Astrocyte of the cerebellum (primary cell): ENCODE results near the gene EBI3.
"Not testable (repeated sequence)": the region's sequence is repeated elsewhere in the genome, so short reads cannot be mapped to it uniquely, and the experiment has no call there.

Experiments used
- DNase-seq: peaks from one replicate; pipeline ENCODE4 v3.0.0-alpha.2; 2011; ENCODE audit warnings: low read depth
- H3K4me3 ChIP-seq: 2 replicates; pipeline ENCODE4 v1.5.1; 2011; ENCODE audit warnings: mild to moderate bottlenecking, low read depth, low read length, moderate library complexity
- in situ Hi-C: cut with HindIII; loops from 2 replicates; pipeline ENCODE4 v1.10.0; 2017; ENCODE audit warnings: low sequenced_read_pairs
- TF ChIP-seq, protein P1 (sequence below): IDR thresholded peaks from 2 replicates; pipeline ENCODE4 v1.5.1; 2012; ENCODE audit warnings: low read length, low read depth, moderate library complexity, mild to moderate bottlenecking; ENCODE audit errors: missing control alignments

The EBI3 gene

DNA sequence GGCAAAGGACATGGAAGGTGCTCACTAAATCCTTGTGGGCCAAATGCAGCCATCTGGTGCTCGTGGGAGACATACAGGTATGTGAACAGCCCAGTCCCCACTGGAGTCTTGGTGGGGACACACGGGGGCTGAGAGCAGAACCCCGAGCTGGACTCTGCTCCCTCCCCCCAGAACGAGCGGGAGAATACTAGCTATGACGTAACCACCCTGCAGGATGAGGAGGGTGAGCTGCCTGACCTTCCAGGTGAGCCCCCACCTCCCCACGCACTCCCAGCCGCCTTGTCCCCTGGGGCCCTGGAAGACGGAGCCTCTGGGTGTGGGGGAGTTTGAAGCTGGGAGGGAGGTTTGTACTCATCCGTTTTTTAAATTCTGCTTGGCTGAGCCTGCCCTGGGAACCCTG is 13.5 kb upstream of the EBI3 start:
- in situ Hi-C loops, result loop anchor here (25.0 kb wide), 1 partner anchor 229 kb away; the partner anchor contains the start of gene EEF2
- TF ChIP-seq, protein P1, sequence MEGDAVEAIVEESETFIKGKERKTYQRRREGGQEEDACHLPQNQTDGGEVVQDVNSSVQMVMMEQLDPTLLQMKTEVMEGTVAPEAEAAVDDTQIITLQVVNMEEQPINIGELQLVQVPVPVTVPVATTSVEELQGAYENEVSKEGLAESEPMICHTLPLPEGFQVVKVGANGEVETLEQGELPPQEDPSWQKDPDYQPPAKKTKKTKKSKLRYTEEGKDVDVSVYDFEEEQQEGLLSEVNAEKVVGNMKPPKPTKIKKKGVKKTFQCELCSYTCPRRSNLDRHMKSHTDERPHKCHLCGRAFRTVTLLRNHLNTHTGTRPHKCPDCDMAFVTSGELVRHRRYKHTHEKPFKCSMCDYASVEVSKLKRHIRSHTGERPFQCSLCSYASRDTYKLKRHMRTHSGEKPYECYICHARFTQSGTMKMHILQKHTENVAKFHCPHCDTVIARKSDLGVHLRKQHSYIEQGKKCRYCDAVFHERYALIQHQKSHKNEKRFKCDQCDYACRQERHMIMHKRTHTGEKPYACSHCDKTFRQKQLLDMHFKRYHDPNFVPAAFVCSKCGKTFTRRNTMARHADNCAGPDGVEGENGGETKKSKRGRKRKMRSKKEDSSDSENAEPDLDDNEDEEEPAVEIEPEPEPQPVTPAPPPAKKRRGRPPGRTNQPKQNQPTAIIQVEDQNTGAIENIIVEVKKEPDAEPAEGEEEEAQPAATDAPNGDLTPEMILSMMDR, result no peak
- H3K4me3 ChIP-seq, result no peak overlapping the region
- DNase-seq, result no peak

DNA sequence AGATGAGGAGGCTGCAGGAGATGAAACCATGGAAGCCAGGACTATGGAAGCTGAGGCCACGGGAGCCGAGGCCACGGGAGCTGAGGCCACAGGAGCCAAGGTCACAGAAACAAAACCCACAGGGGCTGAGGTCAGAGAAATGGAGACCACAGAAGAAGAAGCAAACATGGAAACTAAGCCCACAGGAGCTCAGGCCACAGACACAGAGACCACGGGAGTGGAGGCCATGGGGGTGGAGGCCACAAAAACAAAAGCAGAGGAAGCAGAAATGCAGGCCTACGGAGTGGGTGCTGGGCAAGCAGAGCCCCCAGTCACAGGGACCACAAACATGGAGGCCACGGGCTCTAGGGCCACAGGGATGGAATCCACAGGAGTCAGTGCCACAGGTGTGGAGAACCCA is 12.5 kb upstream of the EBI3 start:
- H3K4me3 ChIP-seq, result no peak overlapping the region
- in situ Hi-C loops, result loop anchor here (25.0 kb wide), 1 partner anchor 230 kb away; the partner anchor contains the start of gene EEF2
- TF ChIP-seq, protein P1, result no peak
- DNase-seq, result no peak

DNA sequence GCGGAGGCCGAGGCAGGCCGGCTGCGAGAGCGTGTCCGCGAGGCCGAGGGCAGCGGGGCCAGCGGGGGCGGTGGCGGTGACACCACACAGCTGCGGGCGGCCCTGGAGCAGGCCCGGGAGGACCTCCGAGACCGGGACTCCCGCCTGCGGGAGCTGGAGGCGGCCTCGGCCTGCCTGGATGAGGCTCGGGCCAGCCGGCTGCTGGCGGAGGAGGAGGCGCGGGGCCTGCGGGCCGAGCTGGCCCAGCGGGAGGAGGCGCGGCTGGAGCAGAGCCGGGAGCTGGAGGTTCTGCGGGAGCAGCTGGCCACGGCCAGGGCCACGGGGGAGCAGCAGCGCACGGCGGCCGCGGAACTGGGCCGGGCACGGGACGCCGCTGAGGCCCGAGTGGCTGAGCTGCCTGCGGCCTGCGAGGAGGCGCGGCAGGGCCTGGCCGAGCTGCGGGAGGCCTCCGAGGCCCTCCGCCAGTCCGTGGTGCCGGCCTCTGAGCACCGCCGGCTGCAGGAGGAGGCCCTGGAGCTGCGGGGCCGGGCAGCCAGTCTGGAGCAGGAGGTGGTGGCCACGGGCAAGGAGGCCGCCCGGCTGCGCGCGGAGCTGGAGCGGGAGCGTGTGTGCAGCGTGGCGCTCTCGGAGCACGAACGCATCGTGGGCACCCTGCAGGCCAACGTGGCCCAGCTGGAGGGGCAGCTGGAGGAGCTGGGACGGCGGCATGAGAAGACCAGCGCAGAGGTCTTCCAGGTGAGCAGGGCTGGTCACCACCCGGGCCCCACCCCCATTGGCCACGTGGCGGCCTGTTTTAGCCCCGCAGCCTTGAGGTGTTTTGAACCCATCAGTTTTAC is 11.7 kb upstream of the EBI3 start:
- no peak overlapping the region for H3K4me3 ChIP-seq
- TF ChIP-seq, protein P1, result no peak
- DNase-seq, result no peak
- in situ Hi-C loops, result loop anchor here (25.0 kb wide), 1 partner anchor 230 kb away; the partner anchor contains the start of gene EEF2

DNA sequence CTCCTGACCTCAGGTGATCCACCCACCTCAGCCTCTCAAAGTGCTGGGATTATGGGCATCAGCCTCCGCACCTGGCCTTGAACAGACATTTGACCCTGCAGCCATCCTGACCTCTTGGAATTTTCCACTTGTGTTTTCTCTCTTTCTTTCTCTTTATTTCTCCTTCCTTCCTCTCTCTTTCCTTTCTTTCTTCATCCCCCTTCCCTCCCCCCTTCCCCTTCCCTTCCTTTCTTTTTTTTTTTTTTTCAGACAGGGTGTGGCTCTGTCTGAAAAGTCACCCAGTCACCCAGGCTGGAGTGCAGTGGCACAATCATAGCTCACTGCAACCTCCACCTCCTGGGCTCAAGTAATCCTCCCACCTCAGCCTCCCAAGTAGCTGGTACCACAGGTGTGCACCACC is 10.8 kb upstream of the EBI3 start:
- in situ Hi-C loops, result loop anchor here (25.0 kb wide), 1 partner anchor 231 kb away; the partner anchor contains the start of gene EEF2
- DNase-seq, H3K4me3 ChIP-seq: not testable (repeated sequence)

DNA sequence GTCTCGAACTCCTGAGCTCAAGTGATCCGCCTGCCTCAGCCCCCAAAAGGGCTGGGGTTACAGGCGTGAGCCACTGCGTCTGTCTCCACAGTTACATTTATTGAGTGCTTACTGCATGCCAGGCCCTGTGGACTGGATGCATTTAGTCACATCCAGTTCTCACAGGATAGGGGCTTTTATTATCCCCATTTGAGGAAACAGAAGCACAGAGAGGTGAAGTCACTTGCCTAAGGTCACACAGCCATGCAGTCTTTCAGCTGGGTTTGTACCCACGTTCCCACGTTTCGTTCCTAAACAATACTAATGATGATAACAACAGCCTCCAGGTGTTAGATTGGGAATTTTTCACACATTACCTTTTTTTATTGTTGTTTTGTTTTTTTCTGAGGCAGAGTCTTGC is 9.1 kb upstream of the EBI3 start:
- TF ChIP-seq, protein P1, result no peak
- DNase-seq, result no peak
- in situ Hi-C loops, result loop anchor here (25.0 kb wide), 1 partner anchor 233 kb away; the partner anchor contains the start of gene EEF2
- H3K4me3 ChIP-seq, result no peak overlapping the region

DNA sequence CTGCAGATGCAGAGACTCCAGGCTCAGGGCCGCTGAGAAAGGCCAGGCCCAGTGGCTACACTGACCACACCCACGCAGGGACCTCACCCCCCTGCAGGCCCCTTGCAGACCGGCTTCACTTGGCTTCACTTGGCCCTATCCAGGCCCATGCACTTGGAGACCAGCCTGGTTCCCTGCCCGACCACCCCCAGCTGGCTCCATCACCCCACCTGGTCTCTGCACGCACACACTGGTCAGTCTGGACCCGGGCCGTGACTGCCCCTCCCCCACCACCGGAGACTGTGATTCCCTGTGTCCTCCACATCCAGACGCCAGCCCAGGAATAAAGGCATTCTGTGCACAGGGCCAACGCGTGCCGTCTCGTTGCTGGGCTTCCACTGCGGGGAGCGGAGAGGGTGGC is 4.9 kb upstream of the EBI3 start:
- in situ Hi-C loops, result loop anchor here (25.0 kb wide), 1 partner anchor 237 kb away; the partner anchor contains the start of gene EEF2
- no peak for DNase-seq
- H3K4me3 ChIP-seq, result no peak overlapping the region
- TF ChIP-seq, protein P1, result no peak

DNA sequence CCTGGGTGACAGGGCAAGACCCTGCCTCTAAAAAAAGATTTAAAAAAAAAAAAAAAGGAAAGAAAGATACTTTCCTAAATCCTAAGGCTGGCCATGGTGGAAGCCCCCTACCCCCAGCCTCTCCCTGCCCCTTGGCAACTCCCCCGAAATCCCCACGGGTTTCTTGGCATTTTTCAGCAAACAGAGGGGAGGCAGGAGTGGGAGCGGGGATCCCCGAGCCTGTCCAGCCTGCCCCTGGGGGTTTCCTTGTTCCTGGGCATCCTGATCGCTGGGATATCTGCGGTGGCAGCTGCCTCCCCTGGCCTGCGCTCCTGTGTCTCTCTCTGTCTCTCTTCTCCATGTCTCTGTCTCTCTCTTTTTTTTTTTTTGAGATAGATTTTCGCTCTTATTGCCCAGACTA is 3.4 kb upstream of the EBI3 start:
- DNase-seq, result no peak
- TF ChIP-seq, protein P1, result no peak
- in situ Hi-C loops, result no loop called here
- no peak overlapping the region for H3K4me3 ChIP-seq
